HG03139 (cell line): ENCODE data around the gene LTBP4.
A peak's percentile ranks its signal among the peaks of the same experiment; 100 is the strongest.
"Not testable (repeated sequence)": the region's sequence is repeated elsewhere in the genome, so short reads cannot be mapped to it uniquely, and the experiment has no call there.

Source experiments
- ATAC-seq: cut with Tn5 transposase; IDR thresholded peaks from one replicate; pipeline ENCODE4 v1.9.1; 2021; ENCODE audit not compliant: unreplicated experiment

LTBP4 gene

GRCh38 chr19:40611096-40611495 lies 9.9 kb downstream of the LTBP4 start:
- no peak for ATAC-seq

- ATAC-seq = no peak
These were observed 10.9 kb downstream of the LTBP4 start for GRCh38 chr19:40611900-40612698.

GRCh38 chr19:40612831-40613689 lies 11.9 kb downstream of the LTBP4 start:
- no peak for ATAC-seq

- ATAC-seq = peak; percentile 40
These were observed 12.8 kb downstream of the LTBP4 start for GRCh38 chr19:40613690-40614621.

DNA sequence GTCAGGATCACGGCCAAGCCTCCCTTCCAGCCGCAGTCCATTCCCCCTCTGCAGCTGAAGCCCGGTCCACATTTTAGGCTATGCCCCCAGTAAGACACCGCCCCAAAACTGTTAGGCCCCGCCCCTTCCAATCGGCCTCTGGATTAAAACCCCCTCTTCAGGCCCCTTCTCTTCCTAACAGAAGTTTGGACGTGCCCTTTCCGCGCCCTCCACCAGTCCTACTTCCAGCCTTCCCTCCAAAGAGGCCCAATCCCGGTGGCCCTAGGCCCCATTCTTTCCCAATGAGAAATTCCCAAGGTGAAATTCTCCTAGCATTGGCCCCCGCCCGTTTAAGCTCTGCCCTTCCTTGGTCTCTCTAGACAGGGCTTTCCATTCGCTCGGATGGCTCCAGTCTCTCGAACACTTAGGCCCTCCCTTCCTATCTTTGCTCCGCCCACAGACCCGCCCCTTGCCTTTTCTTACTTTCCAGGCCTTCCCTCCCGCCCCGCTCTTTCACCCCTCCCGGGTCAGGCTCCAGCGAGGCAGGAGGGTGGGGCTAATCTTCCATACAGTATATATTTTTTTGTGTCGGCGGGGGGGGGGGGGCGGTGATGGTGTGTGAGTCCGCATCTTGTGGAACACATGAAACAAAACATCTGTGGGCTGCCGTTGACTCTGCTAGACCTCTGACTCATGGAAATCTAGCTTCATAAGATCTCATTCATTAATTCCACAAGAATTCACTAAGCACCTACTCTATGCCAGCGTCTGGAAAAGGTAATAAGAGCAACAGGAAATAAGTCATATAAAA lies 13.6 kb downstream of the LTBP4 start:
- ATAC-seq = no peak

DNA sequence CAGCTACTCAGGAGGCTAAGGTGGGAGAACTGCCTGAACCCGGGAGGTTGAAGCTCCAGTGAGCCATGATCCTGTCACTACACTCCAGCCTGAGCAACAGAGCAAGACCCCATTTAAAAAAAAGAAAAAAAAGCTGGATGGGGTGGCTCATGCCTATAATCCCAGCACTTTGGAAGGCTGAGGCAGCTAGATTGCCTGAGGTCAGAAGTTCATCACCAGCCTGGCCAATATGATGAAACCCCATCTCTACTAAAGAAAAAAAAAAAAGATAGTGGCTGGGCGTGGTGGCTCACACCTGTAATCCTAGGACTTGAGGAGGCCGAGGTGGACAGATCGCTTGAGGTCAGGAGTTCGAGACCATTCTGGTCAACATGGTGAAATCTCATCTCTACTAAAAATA lies 15.0 kb downstream of the LTBP4 start:
- ATAC-seq = no peak

DNA sequence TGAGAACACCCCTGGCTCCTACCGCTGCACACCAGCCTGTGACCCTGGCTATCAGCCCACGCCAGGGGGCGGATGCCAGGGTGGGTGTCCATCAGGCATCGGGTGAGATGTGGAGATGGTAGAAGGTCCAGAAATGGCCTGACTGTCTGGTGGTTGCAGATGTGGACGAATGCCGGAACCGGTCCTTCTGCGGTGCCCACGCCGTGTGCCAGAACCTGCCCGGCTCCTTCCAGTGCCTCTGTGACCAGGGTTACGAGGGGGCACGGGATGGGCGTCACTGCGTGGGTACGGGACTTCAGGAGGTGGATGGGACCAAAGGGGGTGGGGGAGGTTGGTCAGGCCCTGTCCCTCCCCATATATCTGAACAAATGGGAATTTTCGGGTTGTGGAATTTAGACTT lies 15.8 kb downstream of the LTBP4 start:
- ATAC-seq = no peak

- ATAC-seq = no peak
These were observed 16.8 kb downstream of the LTBP4 start for GRCh38 chr19:40617961-40618360.

- no peak for ATAC-seq
These were observed 18.4 kb downstream of the LTBP4 start for GRCh38 chr19:40619333-40620160.

- ATAC-seq = no peak
These were observed 19.0 kb downstream of the LTBP4 start for GRCh38 chr19:40620161-40620485.

DNA sequence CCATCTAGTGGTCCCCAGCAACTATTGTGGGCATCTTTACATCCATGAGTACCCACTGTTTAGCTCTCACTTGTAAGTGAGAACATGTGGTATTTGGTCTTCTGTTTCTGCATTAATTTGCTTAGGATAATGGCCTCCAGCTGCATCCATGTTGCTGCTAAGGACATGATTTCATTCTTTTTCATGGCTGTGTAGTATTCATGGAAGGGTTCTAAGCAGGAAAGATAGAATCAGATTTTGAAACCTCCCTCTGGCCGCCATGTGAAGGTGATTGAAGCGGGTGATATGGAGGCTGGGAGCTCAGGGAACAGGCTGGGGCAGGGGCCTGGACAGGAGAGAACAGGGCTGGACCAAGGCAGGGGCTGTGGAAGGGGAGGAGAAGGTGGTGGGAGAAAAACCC lies 20.1 kb downstream of the LTBP4 start:
- ATAC-seq = no peak

GRCh38 chr19:40621966-40622772 lies 21.0 kb downstream of the LTBP4 start:
- no peak for ATAC-seq

GRCh38 chr19:40622773-40623075 lies 21.6 kb downstream of the LTBP4 start:
- no peak for ATAC-seq

GRCh38 chr19:40623403-40624251 lies 22.5 kb downstream of the LTBP4 start:
- ATAC-seq = no peak

- ATAC-seq = not testable (repeated sequence)
These were observed 23.4 kb downstream of the LTBP4 start for GRCh38 chr19:40624369-40625153.

- no peak for ATAC-seq
These were observed 24.4 kb downstream of the LTBP4 start for GRCh38 chr19:40625406-40626120.

DNA sequence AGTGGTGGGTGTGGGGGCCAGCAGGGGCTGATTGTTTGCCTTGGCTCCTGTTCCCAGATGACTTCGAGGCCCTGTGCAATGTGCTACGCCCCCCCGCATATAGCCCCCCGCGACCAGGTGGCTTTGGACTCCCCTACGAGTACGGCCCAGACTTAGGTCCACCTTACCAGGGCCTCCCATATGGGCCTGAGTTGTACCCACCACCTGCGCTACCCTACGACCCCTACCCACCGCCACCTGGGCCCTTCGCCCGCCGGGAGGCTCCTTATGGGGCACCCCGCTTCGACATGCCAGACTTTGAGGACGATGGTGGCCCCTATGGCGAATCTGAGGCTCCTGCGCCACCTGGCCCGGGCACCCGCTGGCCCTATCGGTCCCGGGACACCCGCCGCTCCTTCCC lies 25.7 kb downstream of the LTBP4 start:
- no peak for ATAC-seq
